Measurements from ENCODE around the gene NRK.
"Not testable (repeated sequence)": the region's sequence is repeated elsewhere in the genome, so short reads cannot be mapped to it uniquely, and the experiment has no call there.

The NRK gene

GRCh38 chrX:105822138-105823091 is at the start of gene NRK:
TSS of gene NRK (plus strand) at chrX:105822539. CDS start at chrX:105822846, 307 bp downstream.
- DNase-seq (ENCODE audit: low read depth) = no peak

- DNase-seq (ENCODE audit: low read depth) = no peak
These were observed 48.5 kb upstream of the NRK start for GRCh38 chrX:105773801-105774200.

- no peak for DNase-seq (ENCODE audit: low read depth)
These were observed 46.7 kb upstream of the NRK start for GRCh38 chrX:105775679-105776078.

- DNase-seq (ENCODE audit: low read depth) = no peak
These were observed 40.5 kb upstream of the NRK start for GRCh38 chrX:105781804-105782203.

GRCh38 chrX:105796877-105797276 is 25.5 kb upstream of the NRK start:
- DNase-seq (ENCODE audit: low read depth) = not testable (repeated sequence)

- no peak for DNase-seq (ENCODE audit: low read depth)
These were observed 18.4 kb upstream of the NRK start for GRCh38 chrX:105803891-105804290.

GRCh38 chrX:105805655-105806054 is 16.7 kb upstream of the NRK start:
- DNase-seq (ENCODE audit: low read depth) = not testable (repeated sequence)

GRCh38 chrX:105816517-105816916 is 5.8 kb upstream of the NRK start:
- DNase-seq (ENCODE audit: low read depth) = no peak

GRCh38 chrX:105820247-105820646 is 2.1 kb upstream of the NRK start:
- DNase-seq (ENCODE audit: low read depth) = no peak

GRCh38 chrX:105821471-105822121 is 743 bp upstream of the NRK start:
- DNase-seq (ENCODE audit: low read depth) = no peak

GRCh38 chrX:105823092-105823455 is 735 bp downstream of the NRK start:
- no peak for DNase-seq (ENCODE audit: low read depth)

- no peak for DNase-seq (ENCODE audit: low read depth)
These were observed 6.7 kb downstream of the NRK start for GRCh38 chrX:105829011-105829410.

- peak; percentile 0 for DNase-seq (ENCODE audit: low read depth)
These were observed 14.9 kb downstream of the NRK start for GRCh38 chrX:105837232-105837631.

- no peak for DNase-seq (ENCODE audit: low read depth)
These were observed 23.3 kb downstream of the NRK start for GRCh38 chrX:105845631-105846030.

GRCh38 chrX:105850100-105850499 is 27.8 kb downstream of the NRK start:
- DNase-seq (ENCODE audit: low read depth) = not testable (repeated sequence)

GRCh38 chrX:105865709-105866108 is 43.4 kb downstream of the NRK start:
- no peak for DNase-seq (ENCODE audit: low read depth)

- DNase-seq (ENCODE audit: low read depth) = no peak
These were observed 47.4 kb downstream of the NRK start for GRCh38 chrX:105869701-105870100.

GRCh38 chrX:105870445-105870844 is 48.1 kb downstream of the NRK start:
- no peak for DNase-seq (ENCODE audit: low read depth)

GRCh38 chrX:105872941-105873340 is 50.6 kb downstream of the NRK start:
- DNase-seq (ENCODE audit: low read depth) = no peak

- no peak for DNase-seq (ENCODE audit: low read depth)
These were observed 52.5 kb downstream of the NRK start for GRCh38 chrX:105874790-105875189.

- DNase-seq (ENCODE audit: low read depth) = no peak
These were observed 54.3 kb downstream of the NRK start for GRCh38 chrX:105876658-105877057.

GRCh38 chrX:105880491-105880890 is 58.2 kb downstream of the NRK start:
- no peak for DNase-seq (ENCODE audit: low read depth)

- DNase-seq (ENCODE audit: low read depth) = no peak
These were observed 60.4 kb downstream of the NRK start for GRCh38 chrX:105882581-105883275.

Data from HS-27A (cell line).